CD4-positive, alpha-beta T cell (primary cell): ENCODE data around the gene FHL3. TPM values are rescaled to one million over a fixed set of nuclear protein-coding genes. Genes with fewer than 3 reads are reported as not detected.
A peak's percentile ranks its signal among the peaks of the same experiment; 100 is the strongest.

Source experiments
- ATAC-seq: fragments of 200-7000 bp; cut with Tn5 transposase; one replicate; pipeline ENCODE4 v1.10.0; 2022; ENCODE audit warnings: mild to moderate bottlenecking; ENCODE audit not compliant: poor library complexity
- CTCF ChIA-PET: fragments of 350-600 bp; sonication (Branson Sonifier 250); formaldehyde crosslinking; loops from one replicate; lab custom pipeline; 2021; ENCODE audit warnings: antibody characterized with exemption, inconsistent platforms; lab: Charles Lee
- POLR2A ChIA-PET: fragments of 350-600 bp; sonication (Branson Sonifier 250); formaldehyde crosslinking; loops from one replicate; lab custom pipeline; 2021; ENCODE audit warnings: antibody characterized with exemption, inconsistent platforms; lab: Charles Lee
- DNase-seq, 14 experiments: peaks; one replicate each; pipeline ENCODE4 v3.0.0-alpha.2; 2013 to 2020; ENCODE audit warnings: mixed read lengths in 2 of 14
- H3K27ac ChIP-seq, 2 donors: one replicate each; pipeline versions ENCODE4 v1.5.1 to v1.7.0; 2013; ENCODE audit warnings: low read length in 2 of 2, low read depth in 1 of 2, mild to moderate bottlenecking in 1 of 2
- H3K27me3 ChIP-seq, 2 experiments: 1 replicate in 1 of 2; 2 replicates in 1 of 2; pipeline versions ENCODE4 v1.6.1 to v1.7.0; 2013; ENCODE audit warnings: low read length in 2 of 2, control low read depth in 1 of 2, mild to moderate bottlenecking in 1 of 2, moderate library complexity in 1 of 2; ENCODE audit not compliant: insufficient read depth in 2 of 2, control insufficient read depth in 1 of 2
- H3K36me3 ChIP-seq: one replicate; pipeline ENCODE4 v1.6.1; 2013; ENCODE audit warnings: low read length, control low read depth; ENCODE audit not compliant: insufficient read depth
- H3K4me1 ChIP-seq: one replicate; pipeline ENCODE4 v1.6.1; 2013; ENCODE audit warnings: low read length, control low read depth; ENCODE audit not compliant: insufficient read depth
- H3K4me3 ChIP-seq: one replicate; pipeline ENCODE4 v1.5.1; 2013; ENCODE audit warnings: mild to moderate bottlenecking, low read length, moderate library complexity
- H3K9me3 ChIP-seq, 2 experiments: 1 replicate in 1 of 2; 2 replicates in 1 of 2; pipeline versions ENCODE4 v1.6.1 to v1.7.0; 2013; ENCODE audit warnings: low read length in 2 of 2, mild to moderate bottlenecking in 2 of 2, control low read depth in 1 of 2, moderate library complexity in 1 of 2; ENCODE audit not compliant: control insufficient read depth in 1 of 2, insufficient read depth in 1 of 2
- H3K27ac Mint-ChIP-seq: one replicate; pipeline ENCODE4 v1.8.0; 2020; ENCODE audit warnings: mixed read lengths
- H3K27me3 Mint-ChIP-seq: one replicate; pipeline ENCODE4 v1.8.0; 2021; ENCODE audit warnings: mixed read lengths
- H3K36me3 Mint-ChIP-seq: one replicate; pipeline ENCODE4 v1.8.0; 2021; ENCODE audit warnings: low read depth, mixed read lengths
- H3K4me1 Mint-ChIP-seq: one replicate; pipeline ENCODE4 v1.8.0; 2021; ENCODE audit warnings: low read depth, mixed read lengths
- H3K4me3 Mint-ChIP-seq: one replicate; pipeline ENCODE4 v1.8.0; 2020; ENCODE audit warnings: mild to moderate bottlenecking, mixed read lengths
- H3K9me3 Mint-ChIP-seq: one replicate; pipeline ENCODE4 v1.8.0; 2020; ENCODE audit warnings: mixed read lengths
- CTCF ChIP-seq: fragments of 200-600 bp; IDR thresholded peaks from one replicate; pipeline ENCODE4 v1.8.0; 2022; ENCODE audit warnings: antibody characterized with exemption, mild to moderate bottlenecking
- intact Hi-C, 2 experiments: fragments of 100-400 bp; cut with DNase I in 1 of 2; cut with micrococcal nuclease in 1 of 2; formaldehyde crosslinking; loops; one replicate each; pipeline versions ENCODE4 v1.15.1 to v1.9.0; 2023 to 2025; cut with DNase I, micrococcal nuclease
- total RNA-seq, 174 experiments: library from RNA in 2 of 174; stranded (reverse) in 2 of 174; gene quantifications; one replicate each; pipeline ENCODE4 v1.2.3 and lab custom pipeline; 2021 to 2026

Gene FHL3
- total RNA-seq, 2 experiments from 2014 or later, result 3.4 to 3.7 TPM

DNA sequence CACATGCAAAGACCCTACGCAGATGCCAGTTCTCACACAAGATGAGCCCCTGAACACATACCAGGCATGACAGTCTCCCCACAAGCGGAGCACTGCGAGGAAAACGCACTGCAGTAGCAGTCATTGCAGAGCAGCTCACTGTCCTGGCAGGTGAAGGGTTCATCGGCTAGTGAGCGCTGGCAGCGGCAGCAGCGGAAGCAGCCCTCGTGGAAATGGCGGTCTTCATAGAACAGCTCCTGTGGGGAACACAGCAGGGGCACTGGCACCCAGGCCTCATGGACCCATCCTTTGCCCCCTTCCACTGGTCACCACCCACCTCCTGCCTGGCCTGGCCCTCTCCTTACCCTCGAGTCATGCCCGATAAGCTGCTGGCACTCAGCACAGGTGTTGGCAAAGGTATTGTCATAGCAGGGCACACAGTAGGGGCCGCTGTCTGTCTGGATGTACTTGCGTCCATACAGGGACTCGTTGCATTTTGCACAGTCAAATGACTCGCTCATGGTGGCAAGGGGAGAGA, 6.3 kb downstream of the FHL3 start:
- H3K27ac Mint-ChIP-seq, result peak overlapping the region; percentile 22
- no peak overlapping the region for H3K27ac ChIP-seq
- H3K4me1 ChIP-seq, result peaks cover 54% of the 10 kb centered on the region
- peaks cover 0 to 2% of the 10 kb centered on the region in 2 experiments for H3K27me3 ChIP-seq
- ChIA-PET CTCF (no interaction called here), POLR2A (no interaction called here)
- no peaks in the 10 kb centered on the region for H3K9me3 Mint-ChIP-seq
- no peaks in the 10 kb centered on the region for H3K36me3 Mint-ChIP-seq
- no peak overlapping the region for H3K4me3 ChIP-seq
- peaks cover 26% of the 10 kb centered on the region for H3K4me1 Mint-ChIP-seq
- no peaks in the 10 kb centered on the region for H3K9me3 ChIP-seq
- no peak overlapping the region for H3K4me3 Mint-ChIP-seq
- TF ChIP-seq CTCF, result no peak
- DNase-seq, result no peak
- peaks cover 11% of the 10 kb centered on the region for H3K36me3 ChIP-seq
- ATAC-seq, result no peak
- H3K27me3 Mint-ChIP-seq, result peaks cover 4% of the 10 kb centered on the region
- intact Hi-C loops, result no loop called here

- no peak for TF ChIP-seq CTCF
- Histone ChIP-seq H3K4me3 (no peak overlapping the region), H3K4me1 (peaks cover 46% of the 10 kb centered on the region), H3K27ac (no peak overlapping the region), H3K27me3 (peaks cover 0 to 2% of the 10 kb centered on the region in 2 experiments), H3K9me3 (no peaks in the 10 kb centered on the region), H3K36me3 (peaks cover 11% of the 10 kb centered on the region)
- no peaks in the 10 kb centered on the region for H3K36me3 Mint-ChIP-seq
- CTCF ChIA-PET, result no interaction called here
- ATAC-seq (no peak), DNase-seq (no peak)
- H3K4me3 Mint-ChIP-seq, result peak overlapping the region; percentile 21
- POLR2A ChIA-PET, result no interaction called here
- intact Hi-C loops, result no loop called here
- H3K4me1 Mint-ChIP-seq, result peaks cover 24% of the 10 kb centered on the region
- no peak overlapping the region for H3K27ac Mint-ChIP-seq
- peaks cover 1% of the 10 kb centered on the region for H3K27me3 Mint-ChIP-seq
- no peaks in the 10 kb centered on the region for H3K9me3 Mint-ChIP-seq
These were observed 7.1 kb downstream of the FHL3 start for GRCh38 chr1:37998089-37998808.

- ChIA-PET POLR2A (no interaction called here), CTCF (no interaction called here)
- no peaks in the 10 kb centered on the region for H3K9me3 Mint-ChIP-seq
- TF ChIP-seq CTCF, result no peak
- H3K4me1 ChIP-seq, result peaks cover 45% of the 10 kb centered on the region
- intact Hi-C loops, result no loop called here
- no peaks in the 10 kb centered on the region for H3K27me3 ChIP-seq
- H3K27ac Mint-ChIP-seq, result no peak overlapping the region
- DNase-seq (no peak), ATAC-seq (no peak)
- no peaks in the 10 kb centered on the region for H3K9me3 ChIP-seq
- no peaks in the 10 kb centered on the region for H3K27me3 Mint-ChIP-seq
- H3K27ac ChIP-seq, result no peak overlapping the region
- peaks cover 24% of the 10 kb centered on the region for H3K4me1 Mint-ChIP-seq
- H3K4me3 ChIP-seq, result no peak overlapping the region
- no peak overlapping the region for H3K4me3 Mint-ChIP-seq
- H3K36me3 ChIP-seq, result peaks cover 11% of the 10 kb centered on the region
- H3K36me3 Mint-ChIP-seq, result no peaks in the 10 kb centered on the region
These were observed 7.8 kb downstream of the FHL3 start for GRCh38 chr1:37997256-37998088.
